ENCODE measurements around the gene TEKT4. TPM values are rescaled to one million over a fixed set of nuclear protein-coding genes. Genes with fewer than 3 reads are reported as not detected.
A peak's percentile ranks its signal among the peaks of the same experiment; 100 is the strongest.
"Not testable (repeated sequence)": the region's sequence is repeated elsewhere in the genome, so short reads cannot be mapped to it uniquely, and the experiment has no call there.

The TEKT4 gene
- total RNA-seq, 1 donor from 2014 or later = not detected

GRCh38 chr2:94877129-94877528 lies 5.9 kb downstream of the TEKT4 start:
- Histone ChIP-seq H3K36me3 (no peaks in the 10 kb centered on the region), H3K9me3 (no peaks in the 10 kb centered on the region), H3K4me3 (no peak overlapping the region), H3K27ac (no peak overlapping the region), H3K27me3 (peaks cover 17% of the 10 kb centered on the region), H3K4me1 (no peaks in the 10 kb centered on the region)
- TF ChIP-seq, protein P1, sequence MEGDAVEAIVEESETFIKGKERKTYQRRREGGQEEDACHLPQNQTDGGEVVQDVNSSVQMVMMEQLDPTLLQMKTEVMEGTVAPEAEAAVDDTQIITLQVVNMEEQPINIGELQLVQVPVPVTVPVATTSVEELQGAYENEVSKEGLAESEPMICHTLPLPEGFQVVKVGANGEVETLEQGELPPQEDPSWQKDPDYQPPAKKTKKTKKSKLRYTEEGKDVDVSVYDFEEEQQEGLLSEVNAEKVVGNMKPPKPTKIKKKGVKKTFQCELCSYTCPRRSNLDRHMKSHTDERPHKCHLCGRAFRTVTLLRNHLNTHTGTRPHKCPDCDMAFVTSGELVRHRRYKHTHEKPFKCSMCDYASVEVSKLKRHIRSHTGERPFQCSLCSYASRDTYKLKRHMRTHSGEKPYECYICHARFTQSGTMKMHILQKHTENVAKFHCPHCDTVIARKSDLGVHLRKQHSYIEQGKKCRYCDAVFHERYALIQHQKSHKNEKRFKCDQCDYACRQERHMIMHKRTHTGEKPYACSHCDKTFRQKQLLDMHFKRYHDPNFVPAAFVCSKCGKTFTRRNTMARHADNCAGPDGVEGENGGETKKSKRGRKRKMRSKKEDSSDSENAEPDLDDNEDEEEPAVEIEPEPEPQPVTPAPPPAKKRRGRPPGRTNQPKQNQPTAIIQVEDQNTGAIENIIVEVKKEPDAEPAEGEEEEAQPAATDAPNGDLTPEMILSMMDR (IDR thresholded peaks at IDR 0.05) = no peak
- intact Hi-C loops (cut with DNase I) = no loop called here
- ATAC-seq (no peak), DNase-seq (no peak)

- DNase-seq; ATAC-seq; H3K4me1 ChIP-seq; H3K9me3 ChIP-seq; H3K4me3 ChIP-seq; intact Hi-C loops (cut with DNase I); H3K36me3 ChIP-seq; H3K27me3 ChIP-seq; H3K27ac ChIP-seq: not testable (repeated sequence)
Measured at GRCh38 chr2:94878575-94878974, 7.3 kb downstream of the TEKT4 start.

DNA sequence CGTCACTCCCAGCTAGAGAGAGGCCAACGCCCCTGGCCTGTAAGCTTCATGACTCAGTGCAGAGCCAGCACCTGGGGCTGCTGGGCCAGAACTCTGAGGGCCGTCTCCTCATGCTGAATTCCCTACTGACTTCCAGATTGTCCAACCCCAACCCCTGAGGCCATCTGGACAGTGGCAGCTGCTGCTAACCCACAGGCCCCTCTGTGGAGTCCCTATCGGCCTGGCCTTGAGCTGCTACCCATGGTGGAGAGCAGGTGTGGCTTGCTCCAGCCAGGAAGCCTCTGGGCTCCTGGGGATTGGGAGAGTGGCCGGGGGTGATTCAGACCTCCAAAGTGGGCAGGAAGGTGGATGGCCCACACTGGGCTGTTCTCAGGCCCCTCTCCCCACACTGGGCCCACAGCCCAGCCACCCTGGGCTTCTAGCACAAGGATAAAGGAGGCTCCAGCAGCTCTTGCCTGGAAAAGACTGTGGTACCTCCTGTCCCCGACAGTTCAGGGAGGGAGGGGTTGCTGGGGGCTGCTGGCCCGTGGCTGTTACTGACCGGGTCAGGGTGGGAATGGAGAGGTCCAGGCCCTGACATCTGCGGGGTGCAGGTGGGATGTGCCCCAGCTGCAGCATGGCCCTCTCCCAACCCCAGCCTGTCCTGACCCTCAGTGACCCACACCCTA lies 8.2 kb downstream of the TEKT4 start:
- Histone ChIP-seq H3K4me1 (no peaks in the 10 kb centered on the region), H3K36me3 (no peaks in the 10 kb centered on the region), H3K9me3 (no peaks in the 10 kb centered on the region), H3K27me3 (no peaks in the 10 kb centered on the region), H3K27ac (no peak overlapping the region), H3K4me3 (no peak overlapping the region)
- TF ChIP-seq, protein P1 (IDR thresholded peaks at IDR 0.05) = no peak
- ATAC-seq (no peak), DNase-seq (no peak)
- intact Hi-C loops (cut with DNase I) = no loop called here

DNA sequence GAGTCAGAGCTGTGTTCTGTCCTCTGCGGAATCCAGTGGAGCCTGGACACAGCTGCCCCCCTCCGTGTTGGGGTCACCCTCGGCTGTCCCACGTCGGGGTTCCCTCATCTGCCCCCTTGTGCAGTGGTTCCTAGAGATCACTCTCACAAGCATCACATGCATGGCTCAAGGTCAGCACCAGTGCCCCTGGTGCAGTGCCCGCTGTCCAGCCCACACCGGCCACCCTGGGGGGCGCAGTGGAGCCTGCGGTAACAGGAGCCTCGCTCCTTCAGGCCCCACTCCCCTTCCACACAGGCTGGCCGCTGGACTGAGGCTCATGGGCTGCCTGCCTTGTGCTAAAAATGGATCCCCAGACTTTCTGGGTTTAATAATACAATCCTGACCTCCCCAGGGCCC lies 8.8 kb downstream of the TEKT4 start:
- Histone ChIP-seq H3K9me3 (no peaks in the 10 kb centered on the region), H3K27me3 (no peaks in the 10 kb centered on the region), H3K36me3 (no peaks in the 10 kb centered on the region), H3K4me1 (no peaks in the 10 kb centered on the region), H3K27ac (no peak overlapping the region), H3K4me3 (no peak overlapping the region)
- intact Hi-C loops (cut with DNase I) = no loop called here
- TF ChIP-seq, protein P1 (IDR thresholded peaks at IDR 0.05) = no peak
- no peak for DNase-seq
- no peak for ATAC-seq

DNA sequence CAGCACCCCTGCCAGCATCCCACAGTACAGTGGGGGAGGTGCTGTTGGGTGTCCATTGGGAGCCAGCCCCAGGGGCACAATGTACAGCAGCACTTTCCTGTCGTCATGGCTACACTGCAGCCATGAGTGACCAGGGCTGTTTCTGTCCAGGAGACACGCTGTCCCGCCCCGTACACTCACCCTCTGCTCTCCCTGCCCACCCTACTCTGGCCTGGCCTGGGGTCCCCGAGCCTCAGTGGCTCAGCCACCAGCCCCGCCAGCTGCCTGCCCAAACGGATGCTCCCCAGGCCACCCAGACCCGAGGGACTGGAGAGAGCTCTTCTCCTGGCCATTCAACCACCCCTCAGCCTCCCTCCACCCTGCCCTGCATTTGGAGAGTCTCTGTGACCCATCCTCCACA lies 9.3 kb downstream of the TEKT4 start:
- intact Hi-C loops (cut with DNase I) = no loop called here
- peak; percentile 51 for DNase-seq

GRCh38 chr2:94881070-94881469 lies 9.8 kb downstream of the TEKT4 start:
- no peaks in the 10 kb centered on the region for H3K36me3 ChIP-seq
- H3K4me3 ChIP-seq = no peak overlapping the region
- H3K27ac ChIP-seq = no peak overlapping the region
- ATAC-seq = no peak
- H3K4me1 ChIP-seq = no peaks in the 10 kb centered on the region
- DNase-seq = no peak
- no peaks in the 10 kb centered on the region for H3K27me3 ChIP-seq
- TF ChIP-seq, protein P1 (IDR thresholded peaks at IDR 0.05) = no peak
- intact Hi-C loops (cut with DNase I) = no loop called here
- H3K9me3 ChIP-seq = no peaks in the 10 kb centered on the region

More for the DNA sequence above, 9.3 kb downstream of the TEKT4 start:
- Histone ChIP-seq H3K9me3 (no peaks in the 10 kb centered on the region), H3K4me1 (no peaks in the 10 kb centered on the region), H3K36me3 (no peaks in the 10 kb centered on the region), H3K27ac (no peak overlapping the region), H3K27me3 (no peaks in the 10 kb centered on the region), H3K4me3 (no peak overlapping the region)
- TF ChIP-seq, protein P1 (IDR thresholded peaks at IDR 0.05) = no peak
- ATAC-seq = no peak
